GM19240 (cell line): Measurements from ENCODE around the gene FGF4.

Experiments
- DNase-seq: peaks from one replicate; pipeline ENCODE4 v3.0.0; 2011; ENCODE audit warnings: low spot score; ENCODE audit not compliant: insufficient read length

Gene FGF4, protein sequence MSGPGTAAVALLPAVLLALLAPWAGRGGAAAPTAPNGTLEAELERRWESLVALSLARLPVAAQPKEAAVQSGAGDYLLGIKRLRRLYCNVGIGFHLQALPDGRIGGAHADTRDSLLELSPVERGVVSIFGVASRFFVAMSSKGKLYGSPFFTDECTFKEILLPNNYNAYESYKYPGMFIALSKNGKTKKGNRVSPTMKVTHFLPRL

DNA sequence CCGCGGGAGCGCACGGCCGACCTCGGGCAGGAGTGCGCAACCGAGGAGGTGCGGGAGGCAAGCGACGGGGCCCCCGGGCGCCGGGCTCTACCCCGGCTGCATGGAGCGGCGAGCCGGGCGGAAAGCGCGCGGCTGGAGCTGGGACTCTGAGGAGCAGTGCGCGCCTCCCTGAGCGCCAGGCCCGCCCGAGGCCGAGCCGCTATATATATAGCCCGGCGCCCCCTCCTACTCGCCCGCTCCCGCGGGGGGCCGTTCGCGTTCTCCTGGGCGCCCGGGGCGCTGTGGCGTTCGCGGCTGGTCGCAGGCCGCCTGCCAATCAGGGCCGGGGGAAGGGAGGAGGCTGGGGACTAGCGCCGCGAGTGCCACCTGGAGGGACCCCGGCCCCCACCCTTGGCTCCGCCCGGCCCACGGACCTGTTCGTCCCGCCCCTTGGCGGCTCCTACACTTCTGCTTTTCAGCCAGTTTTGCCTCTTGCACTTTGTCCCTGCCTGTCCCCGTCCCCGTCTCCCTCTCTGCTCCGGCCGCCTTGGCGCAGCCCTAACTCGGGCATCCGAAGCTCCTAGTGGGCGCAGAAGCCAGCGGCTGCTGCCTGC is at the start of gene FGF4:
FGF4 (minus strand) TSS at position 179 of the 593 bp plus-strand sequence. CDS start 257 bp downstream, outside the sequence.
- no peak for DNase-seq

DNA sequence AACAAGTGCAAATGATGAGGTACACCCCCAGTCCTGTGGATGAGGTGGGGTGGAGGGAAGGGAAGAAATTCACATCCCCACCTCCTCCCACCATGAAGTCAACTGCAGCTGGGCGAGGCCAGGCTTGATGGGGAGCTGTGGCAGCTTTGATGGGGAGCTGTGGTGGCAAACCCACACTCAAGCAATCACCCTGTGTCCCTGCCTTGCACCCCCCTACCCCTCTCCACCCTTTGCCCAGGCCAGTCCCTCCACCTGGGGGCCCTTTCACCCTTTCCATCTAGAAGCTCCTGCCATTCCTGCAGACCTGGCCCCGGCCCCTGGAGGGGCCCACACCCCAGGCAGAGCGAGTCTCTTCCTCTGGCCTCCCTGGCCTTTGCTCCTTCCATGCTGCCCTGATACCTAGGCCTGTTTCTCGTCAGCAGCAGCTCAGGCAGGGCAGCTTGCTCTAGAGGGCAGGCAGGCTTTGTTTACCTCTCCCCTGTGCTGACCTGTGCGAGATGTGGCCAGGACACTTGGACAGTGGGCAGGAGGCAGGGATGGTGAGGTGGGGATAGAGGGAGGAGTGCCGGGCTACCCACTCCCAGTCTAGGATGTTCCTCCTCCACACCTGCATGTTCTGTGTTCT is 48.6 kb upstream of the FGF4 start:
- DNase-seq: no peak

DNA sequence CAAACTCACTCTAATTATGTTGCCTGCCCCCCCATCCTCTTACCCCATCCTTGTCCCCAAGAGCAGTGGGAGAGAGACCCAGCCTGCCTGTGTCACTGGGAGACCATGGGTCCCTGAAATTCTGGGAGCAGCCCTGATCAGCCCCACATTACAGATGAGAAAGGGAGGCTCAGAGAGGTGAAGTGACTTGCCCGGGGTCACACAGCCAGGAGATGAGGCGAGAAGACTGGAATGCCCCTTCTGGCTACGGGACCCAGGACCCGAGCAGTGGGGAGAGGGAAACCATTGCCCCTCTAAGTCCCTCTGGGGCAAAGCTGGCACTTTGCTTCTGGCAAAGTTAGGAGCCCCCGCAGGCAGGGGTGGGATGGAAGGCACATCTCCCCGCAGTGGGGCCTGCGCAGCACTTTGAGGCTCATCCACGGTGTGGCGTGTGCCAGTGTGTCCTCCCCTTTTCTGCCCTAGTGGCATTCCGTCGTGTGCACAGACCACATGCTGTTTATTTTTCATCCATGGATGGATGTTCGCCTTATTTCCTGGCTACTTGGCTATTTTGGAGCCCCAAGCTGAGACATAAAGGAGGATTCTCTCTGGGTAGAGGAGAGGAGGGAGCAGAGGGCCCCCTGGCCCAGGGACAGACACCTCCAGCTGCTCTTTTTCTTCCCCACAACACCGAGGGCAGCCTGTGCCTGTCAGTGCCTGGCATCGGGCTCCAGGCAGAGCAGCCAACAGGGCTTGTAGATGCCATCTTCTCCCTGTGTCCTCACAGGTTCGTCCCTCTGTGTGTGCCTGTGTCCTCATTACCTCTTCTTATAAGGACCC is 47.7 kb upstream of the FGF4 start:
- no peak for DNase-seq

DNA sequence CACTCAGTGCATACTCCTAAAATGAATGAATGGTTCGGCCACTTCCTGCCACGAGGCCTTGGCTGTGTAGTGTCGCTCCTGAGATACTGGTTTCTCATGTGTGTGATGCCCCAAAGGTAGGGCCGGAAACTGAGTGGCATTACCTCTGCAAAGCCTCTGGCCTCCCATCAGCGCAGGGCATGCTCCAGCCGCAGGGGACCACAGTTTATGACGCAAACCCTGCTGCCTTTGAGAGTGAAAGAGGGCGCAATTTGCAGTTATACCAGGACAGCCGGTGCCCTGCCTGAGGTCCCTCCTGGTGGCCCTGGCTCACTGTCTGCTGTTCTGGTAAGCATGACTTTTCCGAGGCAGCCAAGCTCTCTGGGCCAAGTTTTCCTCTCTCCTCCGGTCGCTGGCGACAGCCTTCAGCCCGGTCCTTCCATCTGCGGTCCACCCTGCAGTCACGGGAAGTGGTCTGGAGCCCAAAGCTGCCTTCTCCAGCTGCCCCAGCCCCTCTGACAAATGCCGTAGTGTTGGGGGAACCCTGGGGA is 46.4 kb upstream of the FGF4 start:
- DNase-seq: no peak

DNA sequence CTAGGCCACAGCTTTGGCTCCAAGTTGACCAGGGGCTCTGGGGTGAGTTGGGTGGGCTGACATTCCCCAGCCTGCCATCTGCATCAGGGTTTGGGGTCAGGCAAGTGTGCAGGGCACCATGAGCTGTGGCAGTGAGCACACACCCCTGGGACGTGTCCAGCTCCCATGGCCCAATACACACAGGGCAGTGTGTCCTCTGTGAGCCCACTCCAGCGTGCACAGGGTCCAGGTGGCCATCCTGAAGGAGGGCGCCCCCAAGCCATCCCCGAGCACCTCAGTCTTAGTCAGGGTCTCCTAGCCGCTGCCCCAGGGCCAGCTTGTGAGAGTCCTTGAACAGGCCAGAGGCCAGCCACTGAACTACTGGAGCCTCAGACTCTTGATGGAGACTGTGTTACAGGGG is 45.3 kb upstream of the FGF4 start:
- no peak for DNase-seq

DNA sequence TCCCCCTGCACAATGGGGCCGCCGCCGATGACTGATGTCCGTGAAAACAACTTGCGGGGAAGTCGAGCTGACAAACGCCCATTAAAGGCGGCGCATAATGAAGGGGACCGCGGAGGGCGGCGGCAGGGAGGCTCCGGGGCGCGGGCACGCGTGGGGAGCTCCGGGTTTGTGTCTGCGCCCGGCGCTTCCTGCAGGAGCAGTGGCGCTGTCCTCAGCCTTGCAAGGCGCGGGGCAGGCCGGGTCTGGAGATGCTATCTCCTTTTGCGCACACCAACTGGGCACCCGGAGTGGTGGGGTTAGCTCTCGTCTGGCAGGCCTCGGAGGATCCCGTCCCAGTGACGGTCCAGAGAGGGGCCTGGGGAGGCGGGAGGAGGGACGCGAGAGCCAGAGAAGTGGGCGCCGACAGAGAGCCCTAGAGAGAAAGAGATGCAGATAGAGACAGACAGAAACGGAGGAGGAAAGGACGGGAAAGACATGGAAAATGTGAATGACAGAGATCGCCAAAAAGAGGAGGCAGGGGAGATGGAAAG is 44.5 kb upstream of the FGF4 start:
- DNase-seq: no peak

DNA sequence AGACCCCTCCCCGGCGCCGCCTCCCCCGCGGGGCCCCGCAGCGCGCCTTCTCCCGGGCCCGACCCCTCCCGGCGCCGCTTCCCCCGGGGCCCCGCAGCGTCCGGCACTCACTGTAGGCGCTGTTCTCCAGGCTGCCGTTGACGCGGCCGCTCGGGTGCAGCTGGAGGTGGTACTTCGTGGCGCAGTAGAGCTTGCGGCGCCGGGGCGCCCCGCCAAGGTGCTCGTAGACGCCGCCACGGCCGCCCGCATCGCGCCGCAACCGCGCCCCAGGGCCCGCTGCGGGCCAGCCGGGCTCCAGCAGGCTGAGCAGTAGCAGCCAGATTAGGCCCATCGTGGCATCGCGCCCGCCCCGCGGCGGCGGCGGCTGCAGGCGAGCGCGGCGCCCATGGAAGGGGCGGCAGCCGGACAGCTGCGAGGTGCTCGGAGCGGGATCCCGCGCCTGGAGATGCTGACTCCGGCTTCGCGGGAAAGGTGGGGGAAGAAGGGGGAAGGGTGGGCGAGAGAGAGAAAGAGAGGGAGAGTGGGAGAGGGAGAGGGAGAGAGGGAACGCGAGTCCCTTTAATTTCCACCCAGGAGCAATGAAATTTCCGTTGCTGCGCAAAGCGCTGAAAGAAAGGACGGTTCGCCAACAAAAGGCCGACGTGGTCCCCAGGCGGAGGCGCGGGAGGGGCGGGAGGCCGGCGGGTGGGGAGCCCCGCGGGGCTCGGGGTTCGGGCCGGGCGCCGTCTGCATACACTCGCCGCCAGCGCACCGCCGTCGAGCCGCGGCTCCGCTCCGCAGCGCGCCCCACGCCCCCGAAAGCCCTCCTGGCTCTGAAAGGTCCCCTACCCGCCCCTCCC is 43.7 kb upstream of the FGF4 start, which contains the start of gene FGF3:
FGF3 (minus strand) TSS at position 814 of the 839 bp plus-strand sequence; CDS start at position 331, 483 bp downstream.
- no peak for DNase-seq

DNA sequence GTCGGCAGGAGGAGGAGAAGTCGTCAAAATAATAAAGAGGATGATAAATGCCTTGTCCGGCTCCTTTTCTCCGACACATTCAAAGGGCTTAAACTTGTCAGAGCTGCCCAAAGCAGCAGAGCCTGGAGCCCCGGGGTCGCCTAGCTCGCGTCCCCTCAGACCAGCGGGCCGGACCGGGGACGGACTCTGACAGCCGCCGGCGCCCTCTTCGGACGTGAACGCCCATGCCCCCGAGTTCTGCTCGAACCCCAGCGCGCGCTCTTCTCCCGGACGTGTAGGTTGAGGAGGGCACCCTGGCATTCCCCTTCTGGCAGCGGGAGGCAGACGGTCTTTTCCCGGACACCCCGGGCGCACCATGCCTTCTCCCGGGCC is 43.1 kb upstream of the FGF4 start:
- no peak for DNase-seq

DNA sequence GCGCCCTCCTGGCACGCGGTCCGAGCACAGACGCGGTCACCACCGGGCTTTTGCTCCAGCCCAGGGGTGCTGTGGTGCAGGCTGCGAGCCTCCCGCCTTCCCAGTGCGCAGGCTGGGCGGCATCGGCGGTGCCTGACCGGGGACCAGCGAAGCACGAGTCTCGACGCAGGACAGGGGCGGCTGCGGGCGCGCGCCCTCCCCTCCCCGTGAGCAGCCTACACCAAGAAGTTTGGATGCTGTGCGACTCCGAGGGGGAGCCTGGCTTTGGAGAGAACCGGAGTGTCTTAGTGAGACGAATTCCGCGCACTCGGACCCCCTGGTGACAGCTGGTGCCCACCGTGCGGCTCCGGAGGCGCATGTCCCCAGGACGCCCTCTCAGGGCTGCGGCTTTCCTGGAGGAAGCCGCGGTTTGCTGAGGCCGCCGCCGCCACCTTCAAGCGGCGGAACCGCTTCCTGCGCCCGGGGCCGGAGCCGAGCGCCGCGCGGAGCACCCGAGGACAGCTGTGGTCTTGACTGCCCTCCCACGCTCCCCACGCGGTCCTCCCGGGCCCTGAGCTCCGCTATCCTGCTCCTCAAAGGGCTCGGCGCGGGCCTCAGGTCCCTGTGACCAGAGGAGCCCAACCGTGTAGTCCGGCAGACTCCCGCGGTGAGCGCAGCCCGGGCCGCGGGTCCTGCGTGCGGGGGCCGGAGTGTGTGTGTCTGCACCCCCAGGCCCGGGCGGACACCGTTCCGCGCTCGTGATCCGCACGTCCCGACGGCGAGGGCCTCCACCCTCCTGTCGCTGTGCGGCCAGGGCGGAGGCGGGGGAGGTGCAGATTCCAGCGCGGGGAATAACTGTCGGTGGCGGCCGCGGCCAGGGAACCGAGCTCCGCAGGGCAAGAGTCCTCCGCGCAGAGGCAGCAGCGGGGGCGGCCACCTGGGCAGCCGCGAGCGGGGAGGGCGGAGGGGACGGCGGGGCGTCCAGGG is 42.4 kb upstream of the FGF4 start:
- DNase-seq: no peak

DNA sequence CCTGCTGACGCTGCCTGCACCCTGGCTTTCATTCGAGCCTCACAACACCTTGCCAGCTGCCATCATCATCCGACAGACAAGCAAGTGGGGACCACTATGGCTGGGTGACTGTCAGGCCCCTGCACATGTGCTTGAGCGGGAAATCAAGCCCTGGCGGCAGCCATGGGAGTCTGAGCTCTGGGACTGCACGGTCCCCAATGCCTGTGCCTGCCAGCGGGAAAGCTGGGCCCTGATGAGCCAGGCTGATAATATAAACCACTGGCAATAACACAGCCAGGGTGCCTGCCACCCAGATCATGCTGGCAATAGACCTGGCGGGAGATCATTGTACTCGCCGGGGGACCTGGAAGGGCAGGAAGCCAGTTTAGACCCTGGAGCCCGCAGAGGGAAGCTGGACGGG is 41.5 kb upstream of the FGF4 start:
- DNase-seq: no peak

DNA sequence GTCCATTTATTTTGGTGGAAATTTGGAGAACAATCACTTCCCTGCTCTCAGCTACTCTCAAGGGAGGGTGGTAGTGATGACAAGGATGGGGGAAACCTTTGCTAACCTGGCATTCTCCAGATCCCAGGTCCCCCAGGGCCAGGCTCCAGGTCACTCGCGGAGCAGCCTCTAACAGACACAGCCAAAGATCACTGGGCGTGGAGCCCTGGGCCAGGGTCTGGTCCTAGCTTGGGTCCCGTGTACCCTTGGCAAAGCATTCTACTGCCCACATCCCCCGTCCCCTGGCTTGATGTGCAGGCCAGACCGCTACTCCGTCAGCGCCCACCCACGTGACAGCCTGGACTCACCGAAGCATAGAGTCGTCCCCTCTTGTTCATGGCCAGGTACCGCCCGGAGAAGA is 40.8 kb upstream of the FGF4 start:
- DNase-seq: no peak

DNA sequence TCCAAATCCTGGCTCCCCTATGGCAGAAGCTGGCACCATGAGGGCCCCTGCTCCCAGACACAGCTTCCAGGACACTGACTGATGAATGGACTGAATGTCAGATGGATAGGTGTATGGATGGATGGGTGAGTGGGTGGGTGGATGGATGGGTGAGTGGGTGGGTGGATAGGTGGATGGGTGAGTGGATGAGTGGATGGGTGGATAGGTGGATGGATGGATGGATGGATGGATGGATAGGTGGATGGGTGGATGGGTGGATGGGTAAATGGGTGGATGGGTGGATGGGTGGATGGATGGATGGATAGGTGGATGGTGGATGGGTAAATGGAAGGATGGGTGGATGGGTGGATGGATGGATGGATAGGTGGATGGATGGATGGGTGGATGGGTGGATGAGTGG is 39.8 kb upstream of the FGF4 start:
- DNase-seq: no peak

DNA sequence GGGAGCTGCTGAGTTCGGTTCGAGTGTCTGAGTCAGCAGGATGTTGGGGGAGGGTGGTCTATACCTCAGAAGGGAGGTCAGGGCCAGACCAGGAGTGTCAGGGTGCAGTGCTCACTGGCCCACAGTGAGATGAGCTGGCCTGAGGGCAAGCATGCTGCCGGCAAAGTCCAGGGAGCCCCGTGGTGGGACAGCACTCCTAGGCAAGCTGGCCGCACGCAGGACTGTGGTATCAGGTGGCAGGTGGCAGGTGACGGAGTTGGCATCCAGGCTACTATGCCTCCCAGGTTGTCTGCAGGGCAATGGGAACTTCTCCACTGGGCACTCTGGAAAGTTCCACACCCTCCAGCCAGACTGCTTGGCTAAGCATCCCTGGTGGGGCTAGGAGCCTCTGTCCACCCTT is 39.3 kb upstream of the FGF4 start:
- DNase-seq: no peak

DNA sequence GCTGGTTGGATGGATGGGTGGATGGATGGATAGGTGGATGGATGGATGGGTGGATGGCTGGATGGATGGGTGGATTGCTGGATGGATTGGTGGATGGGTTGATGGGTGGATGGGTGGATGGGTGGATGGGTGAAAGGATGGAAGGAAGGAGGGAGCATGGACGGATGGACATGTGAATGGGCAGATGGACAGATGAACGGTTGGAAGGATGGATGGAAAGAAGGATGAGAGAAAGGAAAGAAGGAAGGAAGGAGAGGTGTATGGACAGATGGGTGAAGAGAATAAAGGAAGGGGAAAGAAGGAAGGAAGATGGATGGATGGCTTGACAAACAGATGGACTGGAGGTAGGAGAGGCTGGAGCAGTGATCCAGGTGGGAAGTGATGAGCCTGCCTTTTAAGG is 38.7 kb upstream of the FGF4 start:
- no peak for DNase-seq

DNA sequence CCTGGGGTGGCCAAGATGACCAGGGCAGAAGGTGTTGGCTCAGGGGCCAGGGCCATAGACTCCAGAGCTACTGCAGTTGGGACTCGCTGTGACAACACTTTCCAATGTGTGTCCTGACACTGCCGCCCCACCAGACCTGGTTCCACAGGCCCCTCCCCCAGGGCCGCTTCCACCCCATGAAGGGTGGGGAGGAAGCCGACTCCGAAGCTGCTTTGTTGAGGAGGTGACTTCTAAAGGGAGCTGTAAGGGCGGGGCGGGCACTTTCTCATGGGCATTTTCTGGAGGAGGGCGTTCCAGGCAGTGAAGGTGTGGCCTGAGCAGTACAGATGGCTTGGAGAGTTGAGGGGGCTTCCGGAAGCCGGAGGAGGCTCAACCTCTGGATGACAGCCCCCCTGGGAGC is 37.8 kb upstream of the FGF4 start:
- DNase-seq: no peak

DNA sequence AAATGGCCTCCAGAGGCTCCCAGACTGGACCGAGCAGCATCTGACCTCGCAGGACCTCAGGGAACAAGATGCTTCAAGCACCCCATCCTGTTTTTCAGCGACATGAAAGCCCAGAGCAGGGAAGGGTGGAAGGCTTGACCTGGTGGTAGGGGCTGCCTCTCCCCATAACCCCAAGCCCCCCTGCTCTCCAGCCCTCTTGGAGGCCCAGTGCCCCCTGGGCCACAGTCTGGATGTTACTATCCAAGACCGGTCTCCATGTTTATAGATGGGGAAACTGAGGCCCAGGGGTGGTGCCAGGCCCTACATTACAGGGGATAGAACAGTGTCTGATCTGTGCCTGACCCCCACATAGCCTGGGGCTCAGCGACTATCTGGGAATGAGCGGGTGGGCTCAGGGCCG is 37.1 kb upstream of the FGF4 start:
- DNase-seq: no peak

DNA sequence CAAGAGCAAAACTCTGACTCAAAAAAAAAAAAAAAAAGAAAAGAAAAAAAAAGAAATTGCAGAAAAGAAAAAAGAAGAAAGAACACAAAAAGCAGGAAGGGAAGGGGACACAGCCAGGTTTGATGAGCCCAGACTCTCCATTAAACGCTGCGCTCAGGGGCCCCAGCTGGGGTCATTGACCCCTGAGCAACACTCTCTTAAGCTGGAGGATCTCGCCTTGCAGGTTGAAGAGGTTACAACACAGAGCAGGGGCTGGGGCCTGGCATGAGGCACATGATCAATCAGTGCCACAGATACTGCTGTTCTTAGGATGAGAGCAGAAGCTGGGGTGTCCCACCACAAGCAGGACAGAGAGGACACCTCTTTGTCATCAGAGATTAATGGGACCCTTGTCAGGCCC is 36.3 kb upstream of the FGF4 start:
- DNase-seq: no peak

DNA sequence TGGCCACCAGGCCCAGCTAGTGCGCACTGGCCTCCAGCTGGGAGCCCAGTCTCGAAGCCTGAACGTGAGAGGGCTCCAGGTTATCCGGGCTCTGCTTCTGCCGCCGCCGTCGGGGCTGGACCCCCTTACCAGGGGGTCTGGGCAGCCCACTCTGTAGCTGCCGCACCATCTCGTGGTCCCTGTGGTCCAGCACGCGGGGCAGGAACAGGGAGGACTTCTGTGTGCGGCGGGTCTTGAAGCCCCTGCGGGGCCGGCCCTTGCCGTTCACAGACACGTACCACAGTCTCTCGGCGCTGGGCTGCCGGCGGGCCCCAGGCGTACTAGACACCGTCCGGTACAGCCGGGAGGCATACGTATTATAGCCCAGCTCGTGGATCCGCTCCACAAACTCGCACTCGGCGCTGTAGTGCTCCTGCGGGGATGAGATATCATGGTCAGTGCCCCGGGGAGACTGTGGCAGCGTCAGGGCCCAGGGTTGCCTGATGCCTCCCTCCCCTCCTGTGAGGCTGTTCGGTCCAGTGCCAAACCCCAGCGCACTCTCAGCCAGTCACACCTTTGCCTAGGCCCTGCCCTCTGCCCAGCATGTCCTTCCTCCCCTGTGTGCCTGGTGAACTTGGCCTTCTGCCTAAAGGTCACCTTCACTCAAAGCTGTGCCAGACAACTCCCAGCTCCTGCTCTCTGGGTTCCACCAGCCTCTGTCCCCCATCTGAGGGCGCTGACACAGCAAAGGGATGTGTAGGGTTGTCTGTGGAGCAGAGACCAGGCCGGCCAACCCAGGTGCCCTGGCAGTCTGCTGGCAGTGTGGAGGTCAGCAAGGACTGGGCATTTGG is 35.4 kb upstream of the FGF4 start:
- no peak for DNase-seq

DNA sequence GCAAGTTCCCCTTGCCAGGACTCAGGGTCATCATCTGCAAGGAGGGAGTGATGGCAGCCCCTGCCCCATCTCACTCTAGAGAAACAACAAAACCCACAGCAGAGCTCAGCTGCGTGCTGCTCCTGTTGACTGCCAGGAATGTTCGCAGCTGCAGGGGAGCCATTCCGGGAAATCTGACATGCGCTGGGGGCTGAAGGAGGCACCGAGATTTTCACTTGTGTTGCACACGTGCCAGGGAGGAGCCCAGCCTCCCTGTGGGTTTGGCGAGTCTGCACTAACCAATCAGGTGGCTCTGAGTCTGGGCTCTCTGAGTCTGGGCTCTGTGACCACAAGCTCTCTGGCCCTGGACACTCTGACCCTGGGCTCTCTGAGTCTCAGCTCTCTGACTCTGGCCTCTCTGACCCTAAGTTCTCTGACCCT is 33.5 kb upstream of the FGF4 start:
- no peak for DNase-seq
